Activated naive CD8-positive, alpha-beta T cell treated with anti-CD3 and anti-CD28 coated beads for 36 hours (primary cell): ENCODE results near the gene SPATC1L. TPM values are rescaled to one million over a fixed set of nuclear protein-coding genes. Genes with fewer than 3 reads are reported as not detected.
A peak's percentile ranks its signal among the peaks of the same experiment; 100 is the strongest.

ENCODE experiments used
- DNase-seq: peaks from one replicate; pipeline ENCODE4 v3.0.0; 2021
- H3K27ac Mint-ChIP-seq: one replicate; pipeline ENCODE4 v1.8.0; 2022; ENCODE audit warnings: mild to moderate bottlenecking, moderate library complexity, mixed read lengths
- H3K27me3 Mint-ChIP-seq: one replicate; pipeline ENCODE4 v1.8.0; 2022; ENCODE audit warnings: mild to moderate bottlenecking, mixed read lengths
- H3K36me3 Mint-ChIP-seq: one replicate; pipeline ENCODE4 v1.8.0; 2021; ENCODE audit warnings: mild to moderate bottlenecking, mixed read lengths
- H3K4me1 Mint-ChIP-seq: one replicate; pipeline ENCODE4 v1.8.0; 2021; ENCODE audit warnings: mixed read lengths
- H3K4me3 Mint-ChIP-seq: one replicate; pipeline ENCODE4 v1.8.0; 2022; ENCODE audit warnings: mild to moderate bottlenecking, moderate library complexity, mixed read lengths
- H3K9me3 Mint-ChIP-seq: one replicate; pipeline ENCODE4 v1.8.0; 2022; ENCODE audit warnings: mixed read lengths
- total RNA-seq, 2 experiments: library from RNA; stranded (reverse); gene quantifications; one replicate each; pipeline ENCODE4 v1.2.3, GENCODE V29; 2021

The SPATC1L gene
- total RNA-seq, 2 experiments from 2014 or later: 6.3 to 6.9 TPM

GRCh38 chr21:46194374-46195334 lies 10.4 kb upstream of the SPATC1L start:
- Mint-ChIP-seq H3K27ac (no peak overlapping the region), H3K4me1 (no peaks in the 10 kb centered on the region), H3K27me3 (no peaks in the 10 kb centered on the region), H3K36me3 (peaks cover 13% of the 10 kb centered on the region), H3K9me3 (no peaks in the 10 kb centered on the region), H3K4me3 (no peak overlapping the region)
- DNase-seq: no peak

- Mint-ChIP-seq H3K27ac (no peak overlapping the region), H3K27me3 (no peaks in the 10 kb centered on the region), H3K4me3 (no peak overlapping the region), H3K4me1 (no peaks in the 10 kb centered on the region), H3K9me3 (no peaks in the 10 kb centered on the region), H3K36me3 (peaks cover 9% of the 10 kb centered on the region)
- no peak for DNase-seq
Observed at GRCh38 chr21:46193829-46194373, 9.6 kb upstream of the SPATC1L start.

- Mint-ChIP-seq H3K27me3 (no peaks in the 10 kb centered on the region), H3K9me3 (no peaks in the 10 kb centered on the region), H3K27ac (no peak overlapping the region), H3K36me3 (peaks cover 6% of the 10 kb centered on the region), H3K4me3 (no peak overlapping the region), H3K4me1 (peaks cover 2% of the 10 kb centered on the region)
- DNase-seq: no peak
Observed at GRCh38 chr21:46191686-46192575, 7.7 kb upstream of the SPATC1L start.

GRCh38 chr21:46191257-46191685 lies 7.0 kb upstream of the SPATC1L start:
- H3K9me3 Mint-ChIP-seq: no peaks in the 10 kb centered on the region
- peaks cover 6% of the 10 kb centered on the region for H3K36me3 Mint-ChIP-seq
- peaks cover 2% of the 10 kb centered on the region for H3K4me1 Mint-ChIP-seq
- H3K27ac Mint-ChIP-seq: no peak overlapping the region
- no peak for DNase-seq
- no peaks in the 10 kb centered on the region for H3K27me3 Mint-ChIP-seq
- no peak overlapping the region for H3K4me3 Mint-ChIP-seq

- H3K36me3 Mint-ChIP-seq: peaks cover 6% of the 10 kb centered on the region
- no peak for DNase-seq
- no peaks in the 10 kb centered on the region for H3K27me3 Mint-ChIP-seq
- H3K9me3 Mint-ChIP-seq: no peaks in the 10 kb centered on the region
- H3K4me3 Mint-ChIP-seq: no peak overlapping the region
- H3K4me1 Mint-ChIP-seq: peaks cover 6% of the 10 kb centered on the region
- no peak overlapping the region for H3K27ac Mint-ChIP-seq
Observed at GRCh38 chr21:46190491-46191131, 6.4 kb upstream of the SPATC1L start.

GRCh38 chr21:46189959-46190490 lies 5.8 kb upstream of the SPATC1L start:
- H3K36me3 Mint-ChIP-seq: peaks cover 6% of the 10 kb centered on the region
- no peaks in the 10 kb centered on the region for H3K9me3 Mint-ChIP-seq
- DNase-seq: no peak
- no peak overlapping the region for H3K4me3 Mint-ChIP-seq
- H3K4me1 Mint-ChIP-seq: peaks cover 9% of the 10 kb centered on the region
- H3K27ac Mint-ChIP-seq: no peak overlapping the region
- H3K27me3 Mint-ChIP-seq: no peaks in the 10 kb centered on the region

- Mint-ChIP-seq H3K4me3 (no peak overlapping the region), H3K27me3 (no peaks in the 10 kb centered on the region), H3K4me1 (peaks cover 9% of the 10 kb centered on the region), H3K27ac (no peak overlapping the region), H3K9me3 (no peaks in the 10 kb centered on the region), H3K36me3 (peaks cover 6% of the 10 kb centered on the region)
- no peak for DNase-seq
Observed at GRCh38 chr21:46189213-46189958, 5.1 kb upstream of the SPATC1L start.

- Mint-ChIP-seq H3K4me1 (peaks cover 12% of the 10 kb centered on the region), H3K4me3 (no peak overlapping the region), H3K9me3 (no peaks in the 10 kb centered on the region), H3K36me3 (peaks cover 3% of the 10 kb centered on the region), H3K27me3 (no peaks in the 10 kb centered on the region), H3K27ac (no peak overlapping the region)
- no peak for DNase-seq
Observed at GRCh38 chr21:46188226-46189212, 4.3 kb upstream of the SPATC1L start.

GRCh38 chr21:46187814-46188213 lies 3.6 kb upstream of the SPATC1L start:
- no peak overlapping the region for H3K4me3 Mint-ChIP-seq
- H3K9me3 Mint-ChIP-seq: no peaks in the 10 kb centered on the region
- no peaks in the 10 kb centered on the region for H3K36me3 Mint-ChIP-seq
- peaks cover 3% of the 10 kb centered on the region for H3K27me3 Mint-ChIP-seq
- peaks cover 12% of the 10 kb centered on the region for H3K4me1 Mint-ChIP-seq
- H3K27ac Mint-ChIP-seq: no peak overlapping the region
- no peak for DNase-seq

GRCh38 chr21:46187261-46187660 lies 3.0 kb upstream of the SPATC1L start:
- DNase-seq: no peak
- Mint-ChIP-seq H3K36me3 (no peaks in the 10 kb centered on the region), H3K27me3 (peaks cover 3% of the 10 kb centered on the region), H3K27ac (no peak overlapping the region), H3K4me3 (no peak overlapping the region), H3K4me1 (peaks cover 12% of the 10 kb centered on the region), H3K9me3 (no peaks in the 10 kb centered on the region)

GRCh38 chr21:46185716-46186115 lies 1.5 kb upstream of the SPATC1L start:
- Mint-ChIP-seq H3K27me3 (peaks cover 3% of the 10 kb centered on the region), H3K4me3 (peak overlapping the region; percentile 4), H3K4me1 (peaks cover 12% of the 10 kb centered on the region), H3K9me3 (no peaks in the 10 kb centered on the region), H3K27ac (no peak overlapping the region), H3K36me3 (no peaks in the 10 kb centered on the region)
- DNase-seq: no peak

- no peaks in the 10 kb centered on the region for H3K36me3 Mint-ChIP-seq
- H3K9me3 Mint-ChIP-seq: no peaks in the 10 kb centered on the region
- H3K27ac Mint-ChIP-seq: peak overlapping the region; percentile 76
- H3K27me3 Mint-ChIP-seq: peaks cover 3% of the 10 kb centered on the region
- peak overlapping the region; percentile 75 for H3K4me3 Mint-ChIP-seq
- DNase-seq: peak; percentile 81
- peaks cover 12% of the 10 kb centered on the region for H3K4me1 Mint-ChIP-seq
Observed at GRCh38 chr21:46184625-46185555, 631 bp upstream of the SPATC1L start.
